ENCODE results near the gene PUS10.
A peak's percentile ranks its signal among the peaks of the same experiment; 100 is the strongest.

Gene PUS10

GRCh38 chr2:61011678-61012077 lies 6.4 kb downstream of the PUS10 start:
- TF ChIP-seq, protein P1, sequence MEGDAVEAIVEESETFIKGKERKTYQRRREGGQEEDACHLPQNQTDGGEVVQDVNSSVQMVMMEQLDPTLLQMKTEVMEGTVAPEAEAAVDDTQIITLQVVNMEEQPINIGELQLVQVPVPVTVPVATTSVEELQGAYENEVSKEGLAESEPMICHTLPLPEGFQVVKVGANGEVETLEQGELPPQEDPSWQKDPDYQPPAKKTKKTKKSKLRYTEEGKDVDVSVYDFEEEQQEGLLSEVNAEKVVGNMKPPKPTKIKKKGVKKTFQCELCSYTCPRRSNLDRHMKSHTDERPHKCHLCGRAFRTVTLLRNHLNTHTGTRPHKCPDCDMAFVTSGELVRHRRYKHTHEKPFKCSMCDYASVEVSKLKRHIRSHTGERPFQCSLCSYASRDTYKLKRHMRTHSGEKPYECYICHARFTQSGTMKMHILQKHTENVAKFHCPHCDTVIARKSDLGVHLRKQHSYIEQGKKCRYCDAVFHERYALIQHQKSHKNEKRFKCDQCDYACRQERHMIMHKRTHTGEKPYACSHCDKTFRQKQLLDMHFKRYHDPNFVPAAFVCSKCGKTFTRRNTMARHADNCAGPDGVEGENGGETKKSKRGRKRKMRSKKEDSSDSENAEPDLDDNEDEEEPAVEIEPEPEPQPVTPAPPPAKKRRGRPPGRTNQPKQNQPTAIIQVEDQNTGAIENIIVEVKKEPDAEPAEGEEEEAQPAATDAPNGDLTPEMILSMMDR (conservative IDR thresholded peaks at IDR 0.05) = no peak
- H3K27ac ChIP-seq = no peak overlapping the region

DNA sequence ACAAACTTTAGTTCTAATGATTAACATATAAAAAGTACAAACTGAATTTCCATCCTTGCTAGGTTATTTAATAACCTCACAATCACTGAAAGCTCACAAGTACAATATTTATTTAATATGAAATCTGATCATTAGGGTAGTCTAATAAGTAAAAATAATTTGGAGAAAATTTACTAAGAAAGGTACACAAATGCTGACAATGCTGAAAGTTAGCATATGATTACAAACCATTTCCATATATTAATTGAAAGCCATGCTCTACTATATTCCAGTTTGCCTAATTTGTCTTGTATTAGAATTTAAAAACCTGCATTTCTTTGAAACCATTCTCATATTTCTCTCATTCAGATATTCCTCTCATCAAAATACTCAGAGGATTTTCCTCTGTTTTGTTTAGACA lies 8.7 kb downstream of the PUS10 start:
- H3K27ac ChIP-seq = no peak overlapping the region
- TF ChIP-seq, protein P1 (conservative IDR thresholded peaks at IDR 0.05) = no peak

DNA sequence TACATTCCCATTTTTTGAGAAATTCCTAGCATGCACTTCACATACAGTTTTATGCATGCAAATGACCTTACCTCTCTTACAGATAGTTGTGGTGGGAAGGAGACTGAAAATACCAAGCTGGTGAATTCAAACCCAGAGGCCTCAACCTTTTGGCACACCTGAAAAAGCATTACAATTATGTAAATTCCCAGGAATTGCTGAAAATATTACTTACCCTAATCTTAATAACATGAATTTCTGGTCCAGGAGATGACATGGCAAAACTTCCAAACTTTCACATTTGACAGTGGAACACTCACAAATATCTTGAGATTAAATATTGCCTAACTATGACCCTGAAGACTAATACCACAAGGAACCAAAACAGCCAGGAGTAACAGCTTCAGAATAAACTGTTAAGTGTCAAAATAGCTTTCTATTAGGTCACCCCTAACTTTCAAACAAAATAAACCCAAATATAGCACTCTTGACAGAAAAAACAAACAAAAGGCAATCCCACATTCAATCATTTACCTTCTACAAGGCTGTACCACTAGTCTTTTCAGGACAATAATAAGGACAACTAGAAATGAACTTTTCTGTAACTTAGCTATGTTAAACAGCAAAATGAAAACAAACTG lies 11.5 kb downstream of the PUS10 start:
- H3K27ac ChIP-seq = no peak overlapping the region
- TF ChIP-seq, protein P1 (conservative IDR thresholded peaks at IDR 0.05) = no peak

DNA sequence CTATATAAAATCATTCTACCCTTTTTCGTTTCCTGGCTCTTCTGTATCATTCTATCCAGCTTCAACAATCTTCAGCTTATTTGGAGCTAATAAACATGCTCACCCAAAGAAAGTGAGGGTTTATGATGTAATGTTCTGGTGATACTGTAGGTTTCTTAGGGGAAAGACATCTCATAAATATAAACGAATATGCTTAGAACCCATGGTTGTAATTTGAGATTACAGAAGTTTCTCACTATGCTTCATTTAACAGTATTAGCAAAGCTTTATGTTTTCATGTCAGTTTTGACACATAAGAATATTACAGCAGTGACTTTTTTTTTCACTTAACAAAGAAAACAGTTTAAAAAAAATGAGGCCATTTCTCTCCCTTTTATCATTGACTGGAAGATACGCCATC lies 12.3 kb downstream of the PUS10 start:
- no peak overlapping the region for H3K27ac ChIP-seq
- TF ChIP-seq, protein P1 (conservative IDR thresholded peaks at IDR 0.05) = no peak

- TF ChIP-seq, protein P1 (conservative IDR thresholded peaks at IDR 0.05) = peak; percentile 76
- no peak overlapping the region for H3K27ac ChIP-seq
These were observed 19.2 kb downstream of the PUS10 start for GRCh38 chr2:60998628-60999545.

DNA sequence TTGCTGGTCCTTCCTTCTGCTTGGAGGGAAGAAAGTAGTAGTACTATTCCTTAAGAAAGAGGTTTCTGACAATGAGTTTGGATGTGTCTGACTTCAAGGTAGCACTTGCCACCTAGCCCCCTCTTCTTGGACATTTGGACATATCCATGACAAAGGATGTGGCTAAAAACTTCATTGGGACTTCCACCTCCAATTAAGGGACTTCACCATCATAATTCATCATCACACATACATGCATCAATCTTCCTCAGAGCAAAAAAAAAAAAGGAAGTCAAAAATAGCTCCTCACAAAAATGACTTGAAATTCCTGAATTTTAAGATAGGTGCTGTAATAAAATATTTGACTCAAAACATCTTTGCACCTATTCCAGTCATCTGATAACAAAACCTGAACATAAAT lies 23.9 kb downstream of the PUS10 start:
- TF ChIP-seq, protein P1 (conservative IDR thresholded peaks at IDR 0.05) = no peak
- H3K27ac ChIP-seq = no peak overlapping the region

DNA sequence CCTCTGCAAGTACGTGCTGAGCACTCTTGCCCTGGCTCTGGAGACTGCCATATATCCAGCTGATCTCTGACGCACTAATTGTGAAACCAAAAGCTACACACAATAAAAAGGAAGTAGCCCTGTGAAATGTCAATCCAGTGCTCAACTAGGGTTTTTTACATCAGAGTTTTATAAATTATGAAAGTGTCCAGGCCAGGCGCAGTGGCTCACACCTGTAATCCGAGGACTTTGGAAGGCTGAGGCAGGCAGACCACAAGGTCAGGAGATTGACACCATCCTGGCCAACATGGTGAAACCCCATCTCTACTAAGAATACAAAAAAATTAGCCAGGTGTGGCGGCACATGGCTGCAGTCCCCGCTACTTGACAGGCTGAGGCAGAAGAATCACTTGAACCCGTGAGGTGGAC lies 25.1 kb downstream of the PUS10 start:
- no peak overlapping the region for H3K27ac ChIP-seq
- TF ChIP-seq, protein P1 (conservative IDR thresholded peaks at IDR 0.05) = no peak
